Measurements from ENCODE around the gene DNAH10.
"Not testable (repeated sequence)": the region's sequence is repeated elsewhere in the genome, so short reads cannot be mapped to it uniquely, and the experiment has no call there.

Gene DNAH10

DNA sequence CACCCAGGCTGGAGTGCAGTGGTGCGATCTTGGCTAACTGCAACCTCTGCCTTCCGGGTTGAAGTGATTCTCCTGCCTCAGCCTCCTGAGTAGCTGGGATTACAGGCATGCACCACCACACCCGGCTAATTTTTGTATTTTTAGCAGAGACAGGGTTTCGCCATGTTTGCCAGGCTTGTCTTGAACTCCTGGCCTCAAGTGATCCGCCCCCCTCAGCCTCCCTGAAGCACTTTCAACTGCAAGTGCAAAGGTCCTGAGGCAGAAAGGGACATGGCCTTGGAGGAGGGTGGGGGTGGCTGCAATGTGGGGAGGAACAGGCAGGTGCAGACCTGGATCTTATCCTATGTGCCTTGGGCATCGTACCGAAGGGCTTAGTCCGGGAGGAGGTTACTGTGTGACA lies 27.3 kb downstream of the DNAH10 start:
- not testable (repeated sequence) for DNase-seq (ENCODE audit: low read depth in 2 of 2)

DNA sequence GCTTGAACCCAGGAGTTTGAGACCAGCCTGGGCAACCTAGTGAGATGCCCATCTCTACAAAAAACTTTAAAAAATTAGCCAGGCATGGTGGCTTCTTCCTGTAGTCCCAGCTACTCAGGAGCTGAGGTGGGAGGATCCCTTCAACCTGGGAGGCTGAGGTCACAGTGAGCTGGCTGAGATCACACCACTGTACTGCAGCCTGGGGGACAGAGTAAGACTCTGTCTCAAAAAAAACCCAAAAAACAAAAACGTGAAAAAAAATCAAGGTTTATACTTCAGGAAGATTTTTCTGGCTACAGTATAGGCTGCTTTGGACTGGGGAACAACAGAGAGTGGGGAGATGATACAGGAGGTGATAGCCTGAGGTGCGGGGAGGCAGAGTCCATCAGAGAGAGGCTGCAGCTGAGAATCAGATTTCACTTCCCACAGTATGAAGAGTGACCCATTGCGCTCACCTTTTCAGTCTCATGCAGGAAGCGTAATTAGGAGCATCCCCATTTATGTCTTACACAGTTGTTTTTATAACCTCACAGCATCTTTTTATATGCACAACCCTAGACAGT lies 28.9 kb downstream of the DNAH10 start:
- no peak for DNase-seq (ENCODE audit: low read depth in 2 of 2)

DNA sequence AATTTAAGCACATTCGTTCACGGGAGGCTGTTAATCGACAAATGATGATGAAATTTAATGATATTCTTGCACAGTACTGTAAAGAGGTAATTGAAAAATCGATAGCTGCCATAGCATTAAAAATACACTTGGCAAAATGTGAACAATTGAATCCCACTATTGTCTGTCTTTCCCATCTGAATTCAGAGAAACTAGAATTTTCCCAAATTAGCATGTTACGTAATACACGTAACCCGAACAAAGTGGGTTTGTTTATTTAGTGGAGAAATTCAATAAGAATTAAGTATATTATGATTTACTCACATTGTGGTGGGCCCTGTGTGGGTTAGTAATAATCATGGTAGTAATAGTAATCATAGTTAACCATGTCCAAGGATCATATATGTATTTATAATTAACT lies 31.9 kb downstream of the DNAH10 start:
- no peak for DNase-seq (ENCODE audit: low read depth in 2 of 2)

DNA sequence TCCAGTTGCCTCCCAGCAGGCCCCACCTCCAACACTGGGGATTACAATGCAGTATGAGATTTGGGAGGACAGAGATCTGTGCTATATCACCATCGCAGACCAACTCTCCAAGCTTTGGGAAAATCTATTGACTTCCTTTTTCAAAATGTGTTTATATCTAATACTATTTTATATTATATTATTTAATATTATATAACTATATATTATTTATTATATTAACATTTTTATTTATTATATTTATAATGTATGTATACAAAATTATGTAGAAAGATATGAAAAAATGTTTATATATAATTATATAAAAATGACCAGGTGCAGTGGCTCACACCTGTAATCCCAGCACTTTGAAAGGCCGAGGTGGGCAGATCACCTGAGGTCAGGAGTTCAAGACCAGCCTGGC lies 36.4 kb downstream of the DNAH10 start:
- no peak for DNase-seq (ENCODE audit: low read depth in 2 of 2)

DNA sequence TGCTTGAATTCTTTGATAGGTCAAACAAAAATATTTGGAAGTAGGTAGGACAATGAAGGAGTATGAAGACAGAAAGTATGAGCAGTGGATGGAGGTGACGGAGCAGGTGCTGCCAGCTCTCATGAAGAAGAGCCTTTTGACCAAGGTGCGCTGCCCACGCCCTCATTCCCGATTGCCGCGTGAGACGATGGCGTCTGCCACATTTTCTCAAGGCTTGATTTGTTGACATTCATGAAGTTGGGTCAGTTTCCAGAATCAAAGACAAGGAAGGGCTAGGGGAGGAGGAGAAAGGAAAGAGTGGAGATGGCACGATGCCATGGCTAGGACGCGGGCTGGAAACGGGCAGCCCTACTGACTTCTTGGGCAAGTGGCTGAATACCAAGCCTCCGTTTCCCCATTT lies 37.1 kb downstream of the DNAH10 start:
- DNase-seq (ENCODE audit: low read depth in 2 of 2) = no peak

DNA sequence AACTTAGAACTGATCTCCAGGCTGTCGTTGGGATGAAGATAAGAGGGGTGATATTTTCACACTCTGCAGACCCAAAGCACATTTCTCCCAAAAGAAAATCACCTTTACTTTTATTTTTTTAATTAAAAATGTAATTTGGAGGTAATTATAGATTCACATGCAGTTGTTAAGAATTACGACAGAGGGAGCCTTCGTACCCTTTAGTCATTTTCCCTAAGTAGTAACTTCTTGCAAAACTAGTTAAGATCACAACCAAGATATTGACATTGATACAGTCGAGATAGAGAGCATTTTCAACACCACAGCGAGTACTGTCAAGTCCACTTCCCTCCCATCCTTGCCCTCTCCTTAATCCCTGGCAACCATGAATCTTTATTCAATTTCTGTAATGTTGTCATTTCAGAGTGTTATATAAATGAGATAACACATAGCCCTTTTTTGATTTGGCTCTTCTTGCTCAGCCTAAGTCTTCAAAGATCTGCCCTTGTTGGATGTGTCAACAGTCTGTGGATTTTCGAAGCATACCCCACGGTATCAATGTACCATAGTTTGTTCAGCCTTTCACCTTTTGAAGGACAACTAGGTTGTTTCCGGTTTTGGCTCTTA lies 39.6 kb downstream of the DNAH10 start:
- DNase-seq (ENCODE audit: low read depth in 2 of 2) = no peak

DNA sequence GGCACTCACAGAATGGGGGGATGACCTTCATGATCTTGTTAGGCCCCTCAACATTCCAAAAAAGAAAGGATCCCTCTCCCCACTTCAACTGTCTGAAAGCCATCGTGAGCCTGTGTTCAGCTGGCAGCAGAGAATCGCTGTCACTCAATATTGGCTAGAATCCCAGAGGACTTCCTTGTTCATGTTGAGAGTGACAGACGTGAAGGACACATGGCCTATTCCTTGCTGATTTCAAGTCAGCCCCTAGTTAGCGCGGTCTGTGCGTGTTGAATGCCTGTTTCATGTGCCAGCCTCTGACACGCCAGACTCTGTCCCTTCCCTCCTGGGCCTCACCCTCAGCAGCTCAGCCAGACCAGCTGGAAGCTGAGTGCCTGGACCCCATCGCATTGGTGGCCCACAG lies 43.1 kb downstream of the DNAH10 start:
- DNase-seq (ENCODE audit: low read depth in 2 of 2) = no peak

DNA sequence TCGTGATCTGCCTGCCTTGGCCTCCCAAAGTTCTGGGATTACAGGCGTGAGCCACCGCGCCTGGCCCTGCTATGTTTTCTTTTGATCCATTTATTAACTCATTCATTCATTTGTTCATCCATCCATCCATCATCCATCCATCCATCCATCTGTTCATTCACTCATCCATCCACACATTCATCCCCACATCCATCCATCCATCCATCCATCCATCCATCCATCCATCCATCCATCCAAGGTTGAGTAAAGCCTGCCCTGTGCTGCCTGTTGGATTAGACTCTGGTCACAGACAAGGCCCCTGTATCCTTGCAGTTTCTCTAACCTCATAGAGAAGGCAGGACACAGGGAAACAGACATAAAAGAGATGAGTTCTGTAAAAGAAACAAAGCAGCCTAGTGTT lies 44.9 kb downstream of the DNAH10 start:
- DNase-seq (ENCODE audit: low read depth in 2 of 2) = no peak

DNA sequence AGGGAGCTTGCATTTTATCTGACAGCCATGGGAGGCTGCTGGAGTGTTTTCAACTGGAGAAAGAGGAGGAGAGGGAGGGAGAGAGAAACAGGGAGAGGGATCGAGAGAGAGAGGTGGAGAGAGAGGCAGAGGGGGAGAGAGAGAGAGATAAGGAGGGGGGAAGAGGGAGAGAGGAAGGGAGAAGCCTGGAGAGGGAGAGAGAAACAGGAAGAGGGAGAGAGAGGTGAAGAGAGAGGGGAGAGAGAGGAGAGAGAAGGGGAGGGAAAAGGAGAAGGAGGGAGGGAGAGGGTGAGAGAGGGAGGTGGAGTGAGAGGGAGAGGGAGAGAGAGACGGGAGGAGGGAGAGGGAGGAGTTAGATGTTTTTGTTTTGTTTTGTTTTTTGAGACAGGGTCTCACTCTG lies 45.6 kb downstream of the DNAH10 start:
- no peak for DNase-seq (ENCODE audit: low read depth in 2 of 2)

DNA sequence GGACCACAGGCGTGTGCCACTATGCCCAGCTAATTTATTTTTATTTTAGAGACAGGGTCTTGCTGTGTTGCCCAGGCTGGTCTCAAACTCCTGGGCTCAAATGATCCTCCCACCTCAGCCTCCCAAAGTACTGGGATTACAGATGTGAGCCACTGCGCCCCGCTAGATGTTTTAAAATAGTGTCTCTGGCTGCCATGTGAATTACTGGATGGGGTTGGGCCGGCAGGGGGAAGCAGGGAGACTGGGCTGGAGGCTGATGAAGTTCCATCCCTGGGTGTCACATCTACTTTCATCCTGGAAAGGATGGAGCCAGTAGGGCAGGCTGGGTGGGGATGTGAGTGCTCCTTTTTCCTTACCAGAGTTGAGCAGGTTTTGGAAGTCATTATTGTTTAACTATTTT lies 46.1 kb downstream of the DNAH10 start:
- DNase-seq (ENCODE audit: low read depth in 2 of 2) = no peak

DNA sequence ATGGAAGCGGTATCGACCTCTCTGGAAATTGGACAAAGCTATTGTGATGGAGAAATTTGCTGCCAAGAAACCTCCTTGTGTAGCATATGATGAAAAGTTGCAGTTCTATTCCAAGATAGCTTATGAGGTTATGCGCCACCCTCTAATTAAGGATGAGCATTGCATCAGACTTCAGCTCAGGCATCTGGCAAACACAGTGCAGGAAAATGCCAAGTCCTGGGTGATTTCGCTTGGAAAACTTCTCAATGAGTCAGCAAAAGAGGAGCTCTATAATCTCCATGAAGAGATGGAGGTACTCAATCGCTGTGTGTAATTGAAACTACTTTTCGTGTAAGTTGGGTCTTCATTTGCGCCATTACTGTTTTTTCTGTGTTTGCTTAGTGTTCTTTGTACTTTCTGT lies 51.2 kb downstream of the DNAH10 start:
- no peak for DNase-seq (ENCODE audit: low read depth in 2 of 2)

DNA sequence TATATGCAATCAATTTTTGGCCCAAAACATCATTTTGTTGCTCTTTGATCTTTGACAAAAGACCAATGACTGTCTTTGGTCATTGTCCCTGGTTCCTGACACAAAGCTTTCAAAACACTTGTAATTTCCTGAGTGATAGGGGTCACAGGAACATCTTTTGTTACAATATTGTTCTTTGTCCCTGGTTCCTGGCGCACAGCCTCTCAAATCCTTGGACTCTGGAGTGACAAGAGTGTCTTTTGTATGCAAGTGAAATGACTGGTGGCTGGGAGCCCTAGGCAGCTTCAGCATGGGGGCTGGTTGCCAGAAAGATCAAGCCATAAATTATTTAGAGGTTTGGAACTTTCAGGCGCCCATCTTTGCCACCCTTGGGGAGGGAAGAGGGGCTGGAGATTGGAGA lies 53.9 kb downstream of the DNAH10 start:
- no peak for DNase-seq (ENCODE audit: low read depth in 2 of 2)

DNA sequence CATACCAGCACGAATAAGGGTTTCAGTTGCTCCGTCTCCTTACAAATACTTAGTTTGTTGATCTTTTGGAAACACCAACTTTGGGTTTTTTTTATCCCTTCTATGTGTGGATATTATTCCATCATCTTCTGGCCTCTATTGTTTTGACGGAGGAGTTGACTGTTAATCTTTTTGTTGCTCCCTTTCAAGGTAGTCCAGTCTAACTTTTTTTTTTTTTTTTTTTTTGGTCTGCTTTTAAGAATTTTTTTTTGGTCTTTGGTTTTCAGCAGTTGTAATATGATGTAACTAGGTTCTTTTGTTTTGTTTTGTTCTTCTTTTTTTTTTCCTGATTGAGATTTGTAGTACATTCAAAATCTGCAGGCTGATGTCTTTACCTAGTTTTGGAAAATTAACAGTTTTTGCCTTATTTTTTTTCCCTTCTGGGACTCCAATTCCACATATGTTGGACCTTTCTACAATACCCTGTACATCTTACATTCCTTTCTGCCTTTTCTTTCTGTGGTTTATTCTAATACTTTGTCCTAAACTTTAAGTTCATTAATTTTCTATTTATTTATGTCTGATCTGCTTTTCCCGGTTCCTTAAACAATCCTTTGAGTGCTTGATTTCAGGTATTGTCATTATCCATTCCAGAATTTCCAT lies 54.9 kb downstream of the DNAH10 start:
- no peak for DNase-seq (ENCODE audit: low read depth in 2 of 2)

DNA sequence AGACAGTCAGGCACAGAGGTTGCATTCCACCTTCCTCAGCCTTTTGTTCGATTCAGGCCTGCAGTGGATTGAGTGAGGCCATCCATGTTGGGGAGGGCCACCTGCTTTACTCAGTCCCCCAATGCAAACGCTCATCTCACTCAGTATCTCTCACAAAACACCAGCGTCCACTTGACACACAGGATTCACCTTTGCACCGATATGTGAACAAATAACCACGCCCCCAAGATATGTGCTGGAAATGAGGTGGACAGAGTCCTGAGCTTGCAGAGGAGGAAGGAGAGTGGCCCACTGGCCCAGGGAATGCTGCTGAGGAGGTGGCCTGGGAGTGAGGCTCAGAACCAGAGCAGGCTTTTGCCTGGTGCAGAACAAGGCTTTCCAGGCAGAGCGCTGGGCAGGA lies 60.7 kb downstream of the DNAH10 start:
- DNase-seq (ENCODE audit: low read depth in 2 of 2) = no peak

DNA sequence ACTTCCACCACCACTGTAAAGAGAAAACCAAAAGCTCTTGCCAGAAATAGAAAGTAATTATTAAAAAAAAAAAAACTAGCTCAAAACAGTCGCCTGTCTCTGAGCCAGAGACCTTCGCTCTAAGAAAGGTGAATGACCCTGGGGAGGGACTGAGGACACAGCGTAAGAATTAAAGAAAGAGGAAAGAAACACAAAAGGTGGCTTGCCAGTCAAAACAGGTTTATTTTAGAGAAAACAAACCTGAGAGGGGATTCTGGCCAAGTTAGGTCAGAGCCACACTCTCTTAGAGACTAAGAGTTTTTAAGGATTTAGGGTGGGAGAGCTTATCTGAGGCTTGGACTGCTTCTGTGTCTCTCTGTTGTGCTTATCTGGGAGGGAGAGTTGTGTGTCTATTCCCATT lies 66.0 kb downstream of the DNAH10 start:
- no peak for DNase-seq (ENCODE audit: low read depth in 2 of 2)

DNA sequence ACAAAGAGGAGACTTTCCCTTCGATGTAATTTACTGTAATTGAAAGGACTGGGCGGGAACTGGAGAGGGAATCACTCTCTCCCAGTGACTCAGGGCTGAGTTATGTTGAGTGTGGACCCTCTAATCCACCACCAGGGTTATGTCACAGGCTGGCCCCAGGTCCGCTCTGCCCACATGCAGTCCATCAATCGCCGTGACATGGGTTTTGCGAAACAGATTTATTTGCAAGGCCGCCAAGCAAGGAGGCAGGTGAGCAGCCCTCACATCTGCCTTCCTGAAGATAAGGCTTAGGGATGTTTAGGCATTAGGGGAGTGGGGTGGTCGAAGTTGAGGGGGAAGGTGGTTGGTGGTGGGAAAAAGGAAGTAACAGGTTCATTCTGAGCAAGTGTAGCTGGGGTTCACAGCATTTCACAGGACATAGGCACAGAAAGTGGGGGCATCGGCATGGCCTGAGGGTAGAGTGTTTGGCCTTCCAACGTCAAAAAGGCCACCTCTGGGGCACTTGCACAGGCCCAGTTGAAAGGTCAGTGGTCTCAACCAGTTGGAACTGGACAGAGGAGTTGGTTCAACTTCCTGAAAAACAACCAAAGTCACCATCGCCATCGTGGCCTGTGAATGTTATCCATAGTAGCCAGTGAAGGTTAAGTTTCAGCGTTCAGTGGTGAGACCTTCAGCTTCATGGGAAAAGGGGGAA lies 66.9 kb downstream of the DNAH10 start:
- DNase-seq (ENCODE audit: low read depth in 2 of 2) = no peak

DNA sequence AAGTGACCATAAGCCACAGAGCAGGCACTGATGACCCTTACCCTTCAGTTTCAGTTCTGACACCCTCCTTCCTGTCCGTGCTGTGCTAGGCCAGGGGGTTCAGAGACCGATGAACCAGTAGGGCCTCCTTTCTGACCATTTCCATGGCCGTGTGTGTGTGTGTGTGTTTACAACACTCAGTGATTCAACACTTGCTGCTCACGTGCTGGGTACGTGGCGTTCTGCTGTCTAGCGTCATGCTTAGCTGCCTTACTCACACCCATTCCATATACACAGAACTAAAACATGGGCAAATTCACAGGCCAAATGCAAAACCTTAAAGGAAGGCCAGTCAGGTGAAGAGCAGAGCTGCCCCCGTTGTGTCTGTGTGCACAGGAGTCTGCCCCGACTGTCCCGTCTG lies 67.5 kb downstream of the DNAH10 start:
- DNase-seq (ENCODE audit: low read depth in 2 of 2) = no peak

DNA sequence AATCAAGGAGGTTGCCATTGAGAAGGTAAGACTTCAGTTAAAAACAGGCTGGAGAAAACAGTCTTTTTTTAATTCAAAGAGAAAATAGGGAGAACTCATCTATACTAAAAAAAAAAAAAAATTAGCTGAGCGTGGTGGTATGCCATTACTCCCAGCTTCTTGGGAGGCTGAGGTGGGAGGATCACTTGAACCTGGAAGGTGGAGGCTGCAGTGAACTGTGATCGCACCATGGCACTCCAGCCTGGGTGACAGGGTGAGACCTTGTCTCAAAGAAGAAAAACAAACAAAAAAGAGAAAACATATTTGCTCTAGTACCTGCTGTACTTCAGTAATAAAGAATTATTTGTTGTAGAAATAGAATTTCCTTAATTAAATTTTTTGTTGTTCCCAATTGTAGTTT lies 68.6 kb downstream of the DNAH10 start:
- DNase-seq (ENCODE audit: low read depth in 2 of 2) = no peak

DNA sequence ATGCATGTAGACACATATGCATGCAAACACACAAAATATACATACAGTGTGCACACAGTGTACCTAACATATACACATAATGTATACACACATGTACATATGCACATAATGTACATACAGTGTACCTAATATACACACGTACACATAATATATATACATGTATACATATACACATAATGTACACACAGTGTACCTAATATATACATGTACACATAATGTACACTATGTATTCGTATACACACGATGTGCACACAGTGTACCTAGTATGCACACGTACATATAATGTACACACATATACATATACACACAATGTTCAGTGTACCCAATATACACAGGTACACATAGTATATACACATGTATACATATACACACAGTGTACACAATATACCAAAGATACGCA lies 70.0 kb downstream of the DNAH10 start:
- DNase-seq (ENCODE audit: low read depth in 2 of 2) = no peak

DNA sequence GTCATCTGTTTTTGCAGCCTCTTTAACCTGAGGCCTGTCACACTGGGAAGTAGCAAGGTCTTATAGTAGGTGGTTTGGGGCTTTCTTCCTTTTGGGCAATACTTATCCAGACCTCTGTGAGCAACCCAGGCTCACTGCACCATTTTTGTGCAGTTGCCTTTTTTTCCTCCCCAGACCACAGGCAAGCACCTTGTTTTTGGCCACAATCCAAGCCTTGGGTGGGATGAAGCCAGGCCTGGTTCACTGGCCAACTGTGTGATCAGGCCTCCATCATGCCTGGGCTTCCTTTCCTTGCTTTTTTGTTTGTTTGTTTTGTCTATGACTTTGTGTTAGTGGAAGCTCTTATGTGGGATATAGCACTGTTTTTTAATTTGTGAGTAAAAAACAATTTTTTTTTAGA lies 71.7 kb downstream of the DNAH10 start:
- no peak for DNase-seq (ENCODE audit: low read depth in 2 of 2)

DNA sequence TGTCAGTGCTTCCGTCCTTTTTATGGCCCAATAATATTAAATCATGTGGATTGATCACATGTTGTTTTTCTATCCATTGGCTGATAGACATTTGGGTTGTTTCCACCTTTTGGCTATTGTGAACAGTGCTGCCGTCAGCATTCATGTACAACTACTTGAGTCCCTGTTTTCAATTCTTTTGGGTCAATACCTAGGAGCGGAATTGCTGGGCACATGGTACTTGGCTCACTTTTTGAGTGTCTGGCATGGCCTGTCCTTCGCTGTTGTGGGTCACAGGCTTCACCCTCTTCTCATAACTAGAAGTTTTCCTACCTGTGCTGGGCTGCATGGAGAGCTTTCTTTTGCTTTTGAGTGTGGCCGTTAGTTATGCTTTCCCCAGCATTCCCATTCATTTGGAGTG lies 72.7 kb downstream of the DNAH10 start:
- DNase-seq (ENCODE audit: low read depth in 2 of 2) = no peak

DNA sequence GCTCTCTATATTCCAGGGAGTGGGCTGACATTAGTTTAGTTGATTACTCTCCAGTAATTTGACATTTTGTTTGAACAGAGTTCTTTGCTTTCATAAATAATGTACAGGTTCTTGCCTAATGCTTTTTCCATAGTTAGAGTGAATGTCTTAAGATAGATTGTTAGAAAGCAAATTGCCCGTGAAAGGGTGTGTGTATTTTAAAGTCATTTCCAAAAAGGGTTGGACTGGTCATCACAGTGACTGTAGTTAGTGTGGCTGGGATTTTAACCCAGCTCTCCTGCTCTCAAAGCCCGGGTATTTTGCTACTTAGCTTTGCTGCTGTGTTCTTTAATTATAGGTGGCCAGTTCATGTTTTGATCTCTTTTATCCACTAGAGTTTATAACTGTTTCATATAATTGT lies 74.2 kb downstream of the DNAH10 start:
- no peak for DNase-seq (ENCODE audit: low read depth in 2 of 2)

DNA sequence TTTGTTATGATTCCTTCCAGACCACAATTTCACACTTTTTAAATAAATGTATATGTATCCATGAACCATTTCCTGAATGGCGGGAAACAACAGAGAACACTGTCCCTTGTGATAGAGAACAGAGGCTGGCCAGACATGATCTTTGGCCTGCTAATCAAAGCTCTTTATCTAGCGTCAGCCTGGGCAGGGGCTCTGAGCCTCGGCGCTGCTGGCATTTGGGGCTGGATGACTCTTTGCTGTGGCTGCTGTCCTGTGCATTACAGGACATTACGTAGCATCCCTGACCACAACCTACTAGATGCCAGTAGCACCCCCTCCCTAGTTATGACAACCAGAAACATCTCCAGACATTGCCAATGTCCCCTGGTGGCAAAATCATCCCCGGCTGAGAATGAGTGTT lies 77.7 kb downstream of the DNAH10 start:
- DNase-seq (ENCODE audit: low read depth in 2 of 2) = no peak
